Measurements from ENCODE around the gene SLC44A1.

SLC44A1 gene

DNA sequence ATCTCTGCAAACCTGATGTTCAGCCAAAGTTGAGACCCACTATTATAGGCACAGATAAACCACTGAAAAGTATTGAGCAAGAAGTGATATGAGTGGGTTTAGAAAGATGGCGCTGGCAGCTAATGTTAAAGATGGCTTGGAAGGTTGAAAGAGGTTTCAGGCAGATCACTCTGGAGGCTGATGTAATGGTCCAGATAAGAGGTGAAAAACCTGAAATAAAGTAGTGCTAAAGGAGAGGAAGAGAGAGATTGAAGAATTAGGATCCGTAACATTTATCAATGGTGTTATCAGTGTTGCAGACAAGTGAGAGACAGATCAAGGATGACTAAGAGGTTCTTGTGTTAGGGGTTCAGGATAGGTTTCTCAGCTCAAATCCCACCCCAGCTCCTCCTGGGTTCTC lies 58.3 kb downstream of the SLC44A1 start:
- DNase-seq (ENCODE audit: low read depth, low spot score), result no peak

GRCh38 chr9:105305856-105306255 lies 61.4 kb downstream of the SLC44A1 start:
- no peak for DNase-seq (ENCODE audit: low read depth, low spot score)

DNA sequence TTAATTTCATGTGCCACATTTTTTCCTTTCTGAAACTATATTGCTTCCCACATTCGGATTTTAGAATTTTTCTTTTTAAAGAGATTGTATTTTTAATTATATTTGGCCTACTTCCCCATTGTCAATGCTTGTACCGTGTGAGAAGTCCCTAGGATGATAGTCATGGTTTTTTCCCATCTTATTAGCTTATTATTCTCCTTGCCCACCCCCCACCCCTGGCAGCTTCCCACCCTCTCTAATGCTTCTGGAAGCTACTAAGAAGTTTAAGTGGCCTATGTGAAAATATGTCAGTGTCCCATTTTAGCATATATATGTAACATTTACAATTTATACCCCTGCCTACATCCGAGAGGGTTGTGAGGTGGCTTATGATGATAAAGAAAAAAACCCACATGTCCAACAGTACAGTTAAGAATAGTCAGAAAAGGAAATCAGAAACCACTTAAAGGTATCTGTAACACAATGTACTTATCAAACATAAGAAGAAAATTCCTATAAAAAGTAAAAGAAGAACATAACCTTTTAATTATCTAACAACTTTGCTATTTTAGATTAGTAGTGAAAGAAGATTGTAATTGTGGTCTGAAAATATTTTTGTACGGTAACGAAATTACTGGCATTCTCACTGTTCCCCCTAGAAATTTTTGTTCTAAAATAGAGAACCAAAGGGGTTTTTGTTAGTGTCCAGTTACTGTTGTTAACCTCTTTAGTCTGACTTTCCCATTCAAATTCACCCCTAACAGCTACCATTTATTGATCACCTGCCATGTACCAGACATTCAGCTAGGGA lies 62.1 kb downstream of the SLC44A1 start:
- no peak for DNase-seq (ENCODE audit: low read depth, low spot score)

- DNase-seq (ENCODE audit: low read depth, low spot score), result no peak
Measured at GRCh38 chr9:105307591-105308130, 63.2 kb downstream of the SLC44A1 start.

GRCh38 chr9:105308461-105309341 lies 64.2 kb downstream of the SLC44A1 start:
- no peak for DNase-seq (ENCODE audit: low read depth, low spot score)

GRCh38 chr9:105309531-105309931 lies 65.1 kb downstream of the SLC44A1 start:
- DNase-seq (ENCODE audit: low read depth, low spot score), result no peak

GRCh38 chr9:105311306-105311705 lies 66.9 kb downstream of the SLC44A1 start:
- no peak for DNase-seq (ENCODE audit: low read depth, low spot score)

DNA sequence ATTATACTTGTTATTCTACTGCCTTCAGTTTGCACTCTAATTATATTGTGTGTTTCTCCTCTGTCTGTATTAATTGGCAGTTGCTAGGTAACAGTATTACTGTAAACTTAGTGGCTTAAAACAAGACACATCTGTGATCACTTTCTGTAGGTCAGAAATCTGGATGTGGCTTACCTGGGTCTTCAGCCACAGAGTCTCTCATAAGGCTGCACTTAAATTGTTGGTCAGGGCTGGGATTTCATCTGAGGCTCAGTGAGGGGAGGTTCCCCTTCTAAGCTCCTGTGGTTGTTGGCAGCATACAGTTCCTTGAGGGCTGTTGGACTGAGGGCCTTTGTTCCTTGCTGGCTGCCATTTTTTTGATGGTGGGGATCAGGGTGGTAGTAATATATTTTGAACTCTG lies 68.8 kb downstream of the SLC44A1 start:
- DNase-seq (ENCODE audit: low read depth, low spot score), result no peak

DNA sequence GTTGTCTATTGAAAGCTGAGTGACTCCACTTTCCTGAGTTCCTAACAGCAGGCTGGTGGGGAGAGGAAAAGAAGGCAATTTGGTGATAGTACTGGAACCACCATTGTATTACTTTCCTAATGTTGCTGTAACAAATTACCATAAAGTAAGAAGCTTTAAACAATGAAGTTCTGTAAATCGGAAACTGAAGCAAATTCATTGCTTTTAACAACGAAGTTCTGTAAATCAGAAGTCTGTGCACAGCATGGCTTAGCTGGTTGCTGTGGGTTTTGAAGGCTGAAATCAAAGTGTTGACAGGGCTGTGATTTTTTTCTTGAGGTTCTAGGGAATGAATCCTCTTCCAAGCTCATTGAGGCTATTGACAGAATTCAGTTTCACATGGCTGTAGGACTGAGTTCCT lies 72.3 kb downstream of the SLC44A1 start:
- no peak for DNase-seq (ENCODE audit: low read depth, low spot score)

DNA sequence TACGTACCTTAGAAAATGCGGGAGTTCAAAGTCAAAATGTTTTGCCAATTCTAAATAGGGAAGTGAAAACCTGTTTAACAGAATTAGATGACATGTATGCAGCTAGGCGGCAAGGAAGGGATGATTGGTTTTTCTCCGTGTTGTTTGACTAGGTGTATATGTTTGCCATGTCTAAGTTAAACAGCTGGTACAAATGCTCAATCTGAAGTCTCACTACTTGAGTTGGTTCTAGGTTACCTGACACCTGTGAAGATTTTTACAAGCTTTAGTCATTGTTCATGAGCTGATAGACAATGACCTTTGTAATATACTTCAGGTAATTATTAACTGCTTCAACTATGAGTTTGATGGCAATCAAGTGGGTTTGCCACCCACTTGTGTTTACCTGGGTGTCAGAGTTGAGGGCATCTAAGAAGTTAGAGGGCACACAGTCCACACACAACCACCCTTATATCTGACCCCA lies 74.3 kb downstream of the SLC44A1 start:
- DNase-seq (ENCODE audit: low read depth, low spot score), result no peak

GRCh38 chr9:105319202-105319813 lies 74.9 kb downstream of the SLC44A1 start:
- DNase-seq (ENCODE audit: low read depth, low spot score), result no peak

GRCh38 chr9:105320568-105320967 lies 76.1 kb downstream of the SLC44A1 start:
- no peak for DNase-seq (ENCODE audit: low read depth, low spot score)

DNA sequence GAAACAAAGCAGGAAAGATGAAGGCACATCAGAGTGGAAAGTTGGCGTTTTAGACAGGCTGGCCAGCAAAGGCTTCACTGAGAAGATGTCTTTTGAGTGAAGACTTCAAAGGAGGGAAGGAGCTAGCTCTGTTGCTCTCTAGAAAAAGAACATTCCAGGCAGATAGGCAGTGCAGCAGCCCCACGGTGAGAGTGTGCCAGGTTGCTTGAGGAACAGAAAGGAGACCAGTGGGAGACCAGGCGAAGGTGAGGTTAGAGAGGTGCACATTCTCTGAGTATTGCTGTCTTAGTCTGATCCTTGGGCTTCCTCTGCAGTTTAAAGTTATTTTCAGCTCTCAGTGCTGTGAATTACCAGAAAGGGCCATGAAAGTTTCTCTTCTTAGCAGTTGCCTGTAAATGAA lies 83.8 kb downstream of the SLC44A1 start:
- DNase-seq (ENCODE audit: low read depth, low spot score), result no peak

DNA sequence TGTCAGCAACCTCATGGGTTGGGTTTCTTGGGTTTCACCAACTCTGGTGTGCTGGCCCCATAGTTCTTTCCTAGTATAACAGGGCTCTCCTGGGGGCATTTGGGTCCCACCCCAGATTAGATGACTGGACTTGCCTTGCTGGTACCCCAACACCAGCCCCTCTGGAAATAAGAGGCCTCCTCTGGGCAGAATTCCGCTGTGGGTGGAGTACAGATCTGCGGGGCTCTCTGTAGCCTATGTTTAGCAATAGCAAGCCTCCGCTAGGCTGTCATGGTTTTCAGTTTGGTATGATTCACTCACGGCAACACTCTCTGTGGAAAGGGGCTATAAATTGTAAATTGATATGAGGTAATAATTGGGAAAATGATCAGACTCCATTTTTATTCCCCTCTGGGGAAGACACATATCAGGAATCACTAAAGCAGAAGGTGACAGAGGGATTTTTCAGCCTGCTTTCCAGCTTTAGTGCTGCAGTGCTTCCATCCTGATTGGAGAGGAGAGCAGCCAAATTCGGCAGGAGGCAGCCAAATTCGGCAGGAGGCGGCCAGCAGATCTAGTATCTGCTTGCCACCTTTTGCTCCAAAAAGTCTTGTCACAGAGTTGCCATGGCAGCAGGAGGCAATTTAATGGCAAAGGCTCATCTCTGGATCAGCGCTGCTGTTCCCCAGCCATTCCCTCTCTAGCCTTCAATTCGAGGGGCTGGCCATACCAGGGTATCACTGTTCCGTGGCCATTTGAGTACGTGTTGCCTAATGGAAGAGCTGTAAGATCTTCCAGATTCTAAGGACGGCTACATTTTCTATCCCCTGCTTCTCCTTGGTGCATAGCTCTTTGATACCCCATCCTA lies 84.6 kb downstream of the SLC44A1 start:
- no peak for DNase-seq (ENCODE audit: low read depth, low spot score)

- no peak for DNase-seq (ENCODE audit: low read depth, low spot score)
Measured at GRCh38 chr9:105329719-105330062, 85.2 kb downstream of the SLC44A1 start.

GRCh38 chr9:105330201-105330600 lies 85.8 kb downstream of the SLC44A1 start:
- DNase-seq (ENCODE audit: low read depth, low spot score), result no peak

DNA sequence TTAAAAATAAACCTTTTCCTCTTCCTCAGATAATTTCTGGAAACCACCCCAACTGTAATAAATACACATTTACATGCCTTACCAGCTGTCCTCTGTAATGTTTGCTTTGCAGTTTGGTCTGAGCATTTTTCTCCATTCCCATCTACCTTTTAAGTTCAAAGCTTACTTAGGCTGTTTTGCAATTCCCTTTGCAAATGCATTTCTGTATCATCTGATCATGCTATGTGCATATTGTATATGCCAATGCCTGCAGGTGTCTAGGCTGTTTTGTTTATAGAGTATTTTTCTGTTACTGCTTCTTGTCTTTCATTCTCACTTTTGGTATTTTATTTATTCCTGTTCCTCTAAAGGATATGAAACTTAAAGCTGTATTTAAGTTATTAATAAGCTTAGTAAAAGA lies 86.3 kb downstream of the SLC44A1 start:
- DNase-seq (ENCODE audit: low read depth, low spot score), result no peak

DNA sequence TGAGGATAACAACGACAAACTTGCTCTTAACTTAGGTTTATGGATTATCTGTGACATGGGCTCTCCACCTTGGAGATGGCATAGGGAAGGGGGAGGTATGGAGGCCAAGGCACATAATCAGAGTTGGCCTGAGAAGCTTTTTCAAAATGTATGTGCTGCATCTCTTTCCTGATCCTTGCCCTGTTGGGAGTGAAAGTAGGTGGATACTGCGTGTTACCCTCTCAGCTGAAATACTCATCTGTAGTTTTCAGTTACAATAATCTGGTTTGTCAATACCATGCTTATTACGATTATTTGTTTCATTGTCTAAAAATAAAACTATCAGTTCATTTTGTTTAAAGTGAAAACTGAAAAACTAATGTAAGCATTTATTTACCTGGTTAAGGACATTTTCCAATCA lies 86.7 kb downstream of the SLC44A1 start:
- no peak for DNase-seq (ENCODE audit: low read depth, low spot score)

DNA sequence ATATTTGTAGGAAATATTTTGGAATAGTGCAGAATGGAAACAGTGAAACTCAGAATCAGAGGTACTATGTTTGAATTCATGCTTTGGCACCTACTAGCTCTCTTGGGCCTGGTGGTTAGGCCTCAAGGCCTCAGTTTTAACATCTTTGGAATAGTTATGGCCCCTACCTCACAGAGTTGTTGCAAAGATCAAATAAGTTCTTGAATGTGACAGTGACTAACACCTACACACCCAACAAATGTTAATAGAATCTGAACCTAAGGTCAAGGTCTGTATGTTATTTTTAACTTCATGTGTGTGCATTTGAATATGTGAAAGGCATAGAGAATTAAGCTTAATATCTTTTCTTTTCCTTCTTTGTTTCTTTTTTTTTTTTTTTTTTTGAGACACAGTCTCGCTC lies 87.3 kb downstream of the SLC44A1 start:
- no peak for DNase-seq (ENCODE audit: low read depth, low spot score)

GRCh38 chr9:105332471-105332870 lies 88.0 kb downstream of the SLC44A1 start:
- no peak for DNase-seq (ENCODE audit: low read depth, low spot score)

DNA sequence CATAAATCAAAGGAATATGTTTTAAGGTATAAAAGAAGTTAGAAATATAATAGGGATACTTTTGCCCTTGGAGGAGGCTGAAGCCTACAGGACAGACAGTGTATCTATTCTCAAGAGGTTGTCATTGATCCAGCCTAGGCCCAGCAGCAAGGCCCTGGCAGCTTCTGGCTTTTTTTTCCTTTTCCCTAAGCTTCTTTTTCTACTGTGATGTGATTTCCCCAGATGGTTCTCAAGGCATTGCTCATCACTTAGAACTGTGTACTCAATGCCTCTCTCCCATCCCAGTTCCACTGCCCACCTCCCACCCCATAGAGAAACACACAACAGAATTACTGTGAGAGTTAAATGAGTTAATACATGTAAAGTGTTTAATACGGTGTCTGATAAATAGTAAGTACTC lies 88.6 kb downstream of the SLC44A1 start:
- no peak for DNase-seq (ENCODE audit: low read depth, low spot score)

Data from astrocyte of the hippocampus (primary cell).